Activated T-helper 1 cell treated with Interleukin-2 at 50 U/mL for 16 hours (primary cell): Measurements from ENCODE around the gene TBXAS1.
A peak's percentile ranks its signal among the peaks of the same experiment; 100 is the strongest.
"Not testable (repeated sequence)": the region's sequence is repeated elsewhere in the genome, so short reads cannot be mapped to it uniquely, and the experiment has no call there.

ENCODE experiments used
- DNase-seq: peaks from one replicate; pipeline ENCODE4 v3.0.0-alpha.2; 2020; ENCODE audit warnings: low read depth

The TBXAS1 gene

DNA sequence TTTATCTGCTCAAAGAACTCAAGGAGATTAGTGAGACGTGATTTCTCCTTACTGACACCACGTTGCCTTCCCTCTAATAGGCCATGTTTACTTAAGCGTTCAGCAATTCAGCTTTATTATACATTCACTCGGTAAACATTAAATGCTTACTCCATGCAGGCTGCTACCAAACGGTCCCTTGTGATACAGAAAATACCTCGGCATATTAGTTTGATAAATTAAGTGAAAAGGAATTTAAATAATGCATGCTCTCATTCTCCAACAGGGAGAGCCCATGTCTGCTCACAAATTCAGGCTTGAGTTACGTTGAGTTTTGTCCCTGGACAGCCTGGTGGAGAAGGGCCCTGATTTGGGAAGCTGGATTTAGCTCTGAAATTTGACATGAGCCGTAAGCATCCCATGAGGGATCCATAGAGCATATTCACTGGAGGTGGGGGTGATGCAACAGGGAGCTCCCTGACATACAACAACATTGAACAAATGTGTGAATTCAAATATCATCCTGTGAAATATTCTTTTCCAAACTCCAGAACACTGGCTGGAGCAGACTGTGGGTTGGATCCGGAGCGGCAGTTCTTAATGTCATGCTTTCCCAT is 86.3 kb downstream of the TBXAS1 start:
- DNase-seq, result no peak

DNA sequence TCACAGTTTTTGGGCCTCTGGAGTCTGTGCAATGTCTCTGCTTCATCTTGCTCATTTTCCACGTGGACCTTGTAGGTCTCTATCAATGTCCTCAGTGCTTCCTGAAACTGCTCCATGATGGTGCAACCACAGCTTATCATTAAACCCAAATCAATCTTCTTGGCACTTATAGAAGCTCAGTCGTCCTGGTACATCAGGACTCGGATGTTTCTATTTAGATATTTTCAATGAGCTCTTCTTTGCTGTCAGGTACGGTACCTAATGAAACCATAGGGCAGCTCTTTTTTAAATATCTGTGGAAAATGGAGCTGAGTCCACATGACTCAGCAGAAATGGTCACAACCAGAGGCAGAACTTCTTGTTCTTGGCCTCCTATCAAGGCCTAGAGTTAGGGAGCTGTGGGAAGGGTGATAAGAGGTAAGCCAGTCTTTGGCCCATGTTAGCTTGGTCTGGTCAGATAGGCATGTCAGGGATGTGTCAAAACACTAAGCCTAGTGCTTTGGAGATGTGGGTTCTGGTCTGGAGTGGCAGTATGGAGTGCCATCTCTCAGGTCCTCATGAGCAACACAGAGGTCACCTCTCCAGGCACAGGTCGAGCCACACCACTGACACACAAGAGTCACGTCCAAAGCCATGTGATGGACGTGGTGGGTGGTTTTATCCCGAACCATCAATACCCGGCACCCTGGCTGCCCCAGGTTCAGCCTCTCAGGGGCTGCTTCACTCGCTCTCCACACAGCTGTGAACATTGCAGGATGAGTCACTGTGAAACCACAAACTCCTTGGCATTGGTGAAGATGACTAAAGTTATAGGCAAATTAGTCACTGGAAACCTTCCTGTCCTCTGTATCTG is 87.0 kb downstream of the TBXAS1 start:
- peak; percentile 24 for DNase-seq

DNA sequence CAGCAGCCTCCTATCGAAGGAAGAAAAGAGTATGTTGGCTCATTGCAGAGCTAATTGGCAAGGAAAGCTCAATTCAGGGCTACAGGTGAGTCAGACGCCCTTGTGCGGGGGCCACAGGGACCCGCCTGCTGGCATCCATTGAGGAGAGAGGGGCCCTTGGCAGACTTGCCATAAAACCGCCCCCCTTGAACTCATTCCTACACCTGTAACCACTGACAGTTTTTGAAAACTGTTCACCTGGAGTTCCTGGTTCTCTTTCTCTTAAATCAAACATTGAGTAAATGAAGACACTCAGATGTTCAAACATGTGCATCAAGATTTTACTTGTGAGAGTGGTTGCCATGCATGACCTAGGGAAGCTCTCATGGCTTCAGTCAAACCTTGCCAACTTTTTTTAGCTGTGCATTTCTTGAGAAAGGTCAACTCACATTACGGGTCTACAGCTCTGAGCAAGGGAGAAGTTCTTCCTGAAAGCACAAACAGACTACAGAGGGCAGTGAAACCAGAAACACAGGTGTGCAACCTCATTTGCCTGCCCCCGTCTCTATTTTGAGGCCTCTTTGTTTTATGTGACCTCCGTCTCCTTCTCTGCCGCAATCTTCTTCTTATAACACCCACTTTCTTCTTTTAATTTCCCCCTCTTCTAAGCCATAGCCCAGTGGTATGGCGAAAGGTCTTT is 87.8 kb downstream of the TBXAS1 start:
- no peak for DNase-seq

DNA sequence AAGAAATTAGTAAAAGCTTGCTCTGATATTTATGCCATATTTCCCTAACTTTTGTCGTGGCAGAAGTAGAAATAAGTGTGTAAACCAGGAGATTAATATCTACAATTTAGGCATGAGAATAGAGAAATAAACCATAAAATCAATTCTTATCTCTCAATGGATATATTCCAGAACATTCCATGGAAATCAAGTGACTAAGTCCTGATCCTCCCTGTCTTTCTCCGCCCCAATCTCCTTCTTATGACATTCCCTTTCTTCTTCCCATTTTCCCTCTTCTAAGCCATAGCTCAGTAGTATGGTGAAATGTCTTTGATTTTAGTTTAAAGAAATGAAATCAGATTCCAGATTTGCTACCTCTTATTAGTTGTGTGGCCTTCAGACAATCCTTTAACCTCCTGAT is 88.8 kb downstream of the TBXAS1 start:
- no peak for DNase-seq

DNA sequence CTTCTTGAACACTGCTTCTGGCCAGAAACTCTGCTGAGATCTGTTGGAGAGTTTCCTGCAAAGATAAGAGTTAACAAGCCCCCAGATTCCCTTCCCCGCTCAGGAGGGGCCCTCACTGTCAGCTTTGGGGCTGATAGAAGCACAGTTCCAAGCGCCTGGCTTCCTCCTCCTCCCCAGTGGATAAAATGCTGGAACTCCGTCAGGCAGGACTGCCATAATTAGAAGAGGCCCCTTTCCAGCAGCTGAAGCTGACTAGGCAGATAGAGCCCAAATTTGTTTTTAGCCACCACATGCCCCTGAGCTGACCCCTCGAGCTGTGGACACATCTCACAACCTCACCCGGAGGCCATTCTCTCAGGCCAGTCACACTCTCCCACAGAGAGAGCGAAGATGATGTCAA is 89.4 kb downstream of the TBXAS1 start:
- no peak for DNase-seq

DNA sequence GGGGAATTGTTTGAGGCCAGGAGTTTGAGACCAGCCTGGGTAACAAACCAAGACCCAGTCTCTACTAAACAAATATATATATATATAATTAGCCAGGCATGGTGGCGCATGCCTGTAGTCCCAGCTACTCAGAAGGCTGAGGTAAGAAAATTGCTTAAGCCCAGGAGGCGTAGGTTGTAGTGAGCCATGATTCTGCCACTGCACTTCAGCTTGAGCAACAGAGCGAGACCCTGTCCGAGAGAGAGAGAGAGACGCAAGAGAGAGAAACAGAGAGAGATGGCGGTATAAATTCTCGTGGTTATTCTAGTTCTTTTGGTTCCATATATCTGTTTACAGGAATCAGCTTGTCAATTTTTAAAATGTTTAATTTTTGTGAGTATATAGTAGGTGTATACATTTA is 94.0 kb downstream of the TBXAS1 start:
- DNase-seq, result no peak

DNA sequence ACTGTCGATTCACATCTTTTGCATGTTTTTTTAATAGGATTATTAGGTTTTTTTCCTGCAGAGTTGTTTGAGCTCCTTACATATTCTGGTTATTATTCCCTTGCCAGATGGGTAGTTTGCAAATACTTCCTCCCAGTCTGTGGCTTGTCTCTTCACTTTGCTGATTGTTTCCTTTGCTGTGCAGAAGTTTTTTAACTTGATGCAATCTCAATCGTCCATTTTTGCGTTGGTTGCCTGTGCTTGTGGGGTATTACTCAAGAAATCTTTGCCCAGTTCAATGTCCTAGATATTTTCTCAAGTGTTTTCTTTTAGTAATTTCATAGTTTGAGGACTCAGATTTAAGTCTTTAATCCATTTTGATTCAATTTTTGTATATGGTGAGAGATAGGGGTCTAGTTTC is 95.4 kb downstream of the TBXAS1 start:
- no peak for DNase-seq

DNA sequence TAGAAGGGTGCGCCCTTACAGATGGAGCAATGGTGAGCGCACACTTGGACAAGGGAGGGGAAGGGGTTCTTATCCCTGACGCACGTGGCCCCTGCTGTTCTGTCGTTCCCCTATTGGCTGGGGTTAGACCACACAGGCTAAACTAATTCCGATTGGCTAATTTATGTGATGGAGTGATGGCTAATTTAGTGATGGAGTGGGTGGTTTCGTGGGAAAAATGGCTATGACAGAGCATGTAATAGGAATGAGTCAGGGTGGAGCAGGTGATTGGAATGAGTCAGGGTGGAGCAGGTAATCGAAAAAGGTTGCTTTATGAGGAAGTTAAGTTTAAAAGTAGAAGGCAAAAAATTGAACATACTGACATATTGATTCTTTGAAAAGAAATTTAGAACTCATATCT is 100.2 kb downstream of the TBXAS1 start:
- not testable (repeated sequence) for DNase-seq

DNA sequence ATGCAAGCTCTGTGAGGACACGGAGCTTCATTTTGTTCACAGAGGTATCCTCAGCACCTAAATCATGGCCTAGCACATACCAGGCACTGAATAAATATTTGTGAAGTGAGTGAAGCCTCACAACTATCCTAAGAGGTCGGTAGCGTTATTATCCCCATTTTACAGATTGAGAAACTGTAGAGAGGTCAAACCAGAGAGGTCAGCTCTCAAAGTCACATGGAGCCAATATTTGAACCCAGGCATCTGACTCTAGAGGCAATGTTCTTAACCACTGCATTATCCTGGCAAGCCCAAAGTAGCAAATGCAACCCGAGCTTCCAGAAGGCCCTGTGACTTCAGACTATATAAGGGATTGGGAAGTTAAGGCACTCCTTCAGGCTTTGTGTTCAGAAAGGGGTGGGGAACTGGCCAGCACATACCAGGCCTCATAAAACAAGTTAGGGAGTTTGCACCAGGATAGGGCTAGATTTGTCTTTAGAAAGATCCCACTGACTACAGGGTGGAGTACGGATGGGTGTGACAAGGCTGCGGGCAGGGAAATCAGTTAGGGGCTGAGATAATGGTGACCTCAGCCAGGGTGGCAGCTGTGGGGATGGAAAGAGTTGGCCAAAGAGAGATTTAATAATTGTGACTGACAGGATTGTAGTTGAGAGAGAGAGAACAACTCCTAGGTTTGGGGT is 101.4 kb downstream of the TBXAS1 start:
- no peak for DNase-seq

DNA sequence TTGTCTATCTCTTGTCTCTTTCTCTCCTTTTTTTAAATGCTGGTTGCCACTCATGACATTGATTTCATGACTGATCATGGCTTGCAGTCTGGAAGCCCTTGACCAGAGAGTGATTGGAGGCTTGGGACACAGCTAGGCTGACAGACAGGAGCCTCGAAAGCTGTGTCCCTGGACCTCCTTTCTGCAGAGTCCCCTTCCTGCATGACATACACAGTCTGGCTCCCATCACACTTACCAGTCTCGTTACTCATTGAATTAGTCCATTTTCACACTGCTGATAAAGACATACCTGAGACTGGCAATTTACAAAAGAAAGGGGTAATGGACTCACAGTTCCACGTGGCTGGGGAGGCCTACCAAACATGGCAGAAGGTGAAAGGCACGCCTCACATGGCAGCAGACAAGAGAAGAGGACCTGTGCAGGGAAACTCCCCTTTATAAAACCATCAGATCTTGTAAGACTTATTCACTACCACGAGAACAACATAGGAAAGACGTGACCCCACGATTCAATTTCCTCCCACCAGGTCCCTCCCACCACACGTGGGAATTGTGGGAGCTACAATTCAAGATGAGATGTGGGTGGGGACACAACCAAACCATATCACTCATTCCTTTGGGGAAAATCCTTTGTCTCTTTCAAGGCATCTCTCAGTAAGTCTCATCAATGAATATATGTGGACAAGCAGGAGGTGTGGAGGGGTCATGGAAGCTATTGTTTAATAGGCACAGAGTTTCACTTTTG is 102.3 kb downstream of the TBXAS1 start:
- DNase-seq, result no peak

DNA sequence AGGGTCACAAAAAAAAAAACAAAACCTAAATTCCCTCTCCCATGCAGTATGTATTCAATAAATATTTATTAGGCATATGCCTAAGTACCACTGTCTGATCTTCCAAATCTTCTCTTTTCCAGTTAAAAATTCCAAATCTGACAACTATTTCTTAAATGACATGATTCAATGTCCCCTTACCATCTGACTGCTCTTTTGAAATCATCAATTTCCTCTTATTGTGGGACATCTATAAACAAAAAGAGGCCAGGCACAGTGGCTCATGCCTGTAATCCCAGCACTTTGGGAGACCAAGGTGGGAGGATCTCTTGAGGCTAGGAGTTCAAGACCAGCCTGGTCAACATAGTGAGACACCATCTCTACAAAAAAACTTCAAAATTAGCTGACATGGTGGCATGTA is 103.5 kb downstream of the TBXAS1 start:
- no peak for DNase-seq

DNA sequence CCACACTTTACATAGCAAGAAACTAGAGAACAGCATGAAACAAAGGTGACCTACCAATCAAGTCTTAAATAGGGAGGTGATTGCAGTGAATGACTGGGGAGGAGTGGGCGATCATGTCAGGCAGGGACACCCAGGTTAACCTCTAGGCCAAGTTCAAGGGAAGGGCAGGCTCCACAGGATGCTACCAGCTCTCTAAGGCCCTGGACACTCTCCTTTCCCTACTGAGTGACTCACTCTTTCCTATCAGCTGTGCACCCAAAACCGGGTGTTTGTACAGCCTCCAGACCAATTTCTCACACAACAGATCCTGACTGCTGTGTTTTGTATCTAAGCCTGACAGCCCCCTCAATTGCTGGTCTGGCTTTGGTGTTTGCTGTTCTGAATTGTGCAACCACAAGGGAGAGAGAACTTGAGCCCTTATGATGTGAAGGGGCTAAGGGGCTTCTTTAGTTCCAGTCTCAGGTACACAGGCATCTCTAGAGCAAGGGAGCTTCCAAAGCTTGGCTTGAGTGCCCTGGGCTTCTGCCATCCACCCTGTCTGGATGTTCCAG is 107.8 kb downstream of the TBXAS1 start:
- no peak for DNase-seq

DNA sequence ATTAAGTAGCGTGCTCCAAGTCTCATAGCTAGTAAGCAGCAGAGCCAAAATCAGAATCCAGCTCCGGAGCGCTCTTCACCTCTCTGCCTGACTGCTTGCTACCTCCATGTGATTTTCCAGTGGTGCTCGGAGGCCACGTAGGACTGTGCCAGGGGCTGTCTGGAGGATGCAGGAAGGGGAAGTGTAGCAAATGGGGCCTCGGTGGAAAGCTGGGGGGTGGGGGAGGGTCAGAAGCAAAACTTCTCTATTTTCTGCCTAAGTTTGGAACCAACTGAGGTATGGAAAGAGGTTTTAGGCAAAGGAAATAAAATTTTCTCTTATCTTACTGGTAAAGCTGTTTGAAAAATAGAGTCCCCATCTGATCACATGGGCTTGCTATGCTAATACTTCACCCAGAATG is 108.7 kb downstream of the TBXAS1 start:
- DNase-seq, result no peak

DNA sequence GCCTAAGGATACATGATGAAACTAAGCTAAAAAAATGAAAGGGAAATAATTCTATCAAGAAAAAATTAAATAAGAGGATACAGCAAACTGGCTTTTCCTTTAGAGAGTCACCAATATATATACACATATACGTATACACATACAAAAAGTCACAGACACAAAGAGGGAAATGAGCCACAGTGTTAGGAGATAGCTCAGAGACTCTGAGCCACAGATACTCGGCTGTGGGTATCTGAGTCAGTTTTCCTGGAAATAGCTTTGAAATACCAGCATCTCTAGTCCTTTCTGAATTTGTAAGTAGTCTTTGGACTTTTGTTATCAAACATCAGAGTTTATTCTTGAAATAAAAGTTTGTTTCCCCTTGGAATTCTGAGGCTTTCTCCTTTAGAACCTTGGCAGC is 111.8 kb downstream of the TBXAS1 start:
- no peak for DNase-seq

DNA sequence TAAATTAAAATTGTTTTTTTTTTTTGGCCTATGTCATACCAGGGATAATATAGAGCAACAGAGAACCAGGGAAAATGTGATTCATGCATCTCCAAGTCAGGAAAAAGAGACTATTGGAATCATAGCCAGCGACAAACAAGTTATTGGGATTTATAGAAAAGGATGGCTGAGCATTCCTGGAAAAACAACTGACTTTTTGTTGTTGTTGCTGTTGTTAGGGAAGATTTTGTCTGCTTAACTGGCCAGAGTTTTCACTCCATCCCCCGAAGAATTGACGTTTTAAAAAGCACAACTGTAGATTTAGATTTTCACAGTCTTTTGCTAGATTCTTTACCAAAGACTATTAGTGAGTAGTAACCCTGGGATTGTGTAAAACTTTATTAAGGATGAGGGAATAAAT is 112.4 kb downstream of the TBXAS1 start:
- no peak for DNase-seq

DNA sequence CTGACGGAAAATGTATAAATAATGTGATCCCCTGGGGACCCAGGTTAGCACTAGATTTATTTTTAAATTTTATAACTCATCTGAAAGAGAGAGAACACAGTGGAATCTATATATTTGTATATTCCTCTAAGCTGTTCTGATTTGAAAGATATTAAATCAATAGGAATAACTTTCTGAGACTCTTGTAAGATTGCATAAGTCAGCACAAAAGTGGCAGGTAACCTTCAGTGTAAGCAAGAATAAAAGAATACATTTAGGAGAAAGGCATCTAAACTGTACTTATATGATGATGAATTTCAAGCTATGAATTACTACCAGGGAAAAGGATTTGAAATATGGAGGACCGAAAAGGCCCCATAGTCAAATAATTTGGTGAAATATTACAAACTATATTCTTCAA is 112.8 kb downstream of the TBXAS1 start:
- DNase-seq, result no peak

DNA sequence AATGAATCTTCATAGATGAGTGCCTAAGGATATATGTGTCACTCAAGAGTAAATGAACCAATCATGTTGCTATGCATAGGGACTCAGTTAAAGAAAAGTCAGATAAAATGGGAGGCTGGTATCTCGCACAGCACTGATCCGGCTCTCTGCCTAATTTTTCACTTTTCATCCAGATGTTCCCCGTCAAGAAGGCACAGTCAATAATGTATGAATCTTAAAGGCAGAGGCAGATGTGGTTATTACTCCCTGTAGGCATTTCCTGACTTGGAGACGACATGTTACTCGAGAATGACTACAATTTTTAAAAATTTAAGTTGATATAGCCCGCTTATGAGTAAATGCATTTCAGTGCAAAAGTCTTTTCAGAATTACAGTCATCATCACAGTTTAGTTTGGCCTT is 113.6 kb downstream of the TBXAS1 start:
- no peak for DNase-seq

DNA sequence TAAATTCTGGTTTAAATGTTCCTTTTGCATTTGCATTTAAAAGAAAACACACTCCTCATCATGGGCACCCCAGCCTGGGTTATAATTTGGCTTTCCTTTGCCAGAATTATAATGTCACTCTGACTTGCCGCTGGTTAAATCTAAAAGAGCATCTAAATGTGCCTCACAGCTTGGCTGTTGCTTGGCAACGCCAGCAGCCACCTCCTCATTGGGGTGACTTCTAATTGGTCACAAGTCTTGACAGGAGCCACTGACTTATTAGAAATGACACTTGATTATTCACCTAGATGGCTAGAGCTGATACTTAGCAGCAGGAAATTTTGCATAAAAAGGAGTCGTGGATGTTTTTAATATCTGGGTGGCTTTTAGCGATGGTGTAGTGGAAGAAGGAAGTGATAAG is 114.3 kb downstream of the TBXAS1 start:
- no peak for DNase-seq

DNA sequence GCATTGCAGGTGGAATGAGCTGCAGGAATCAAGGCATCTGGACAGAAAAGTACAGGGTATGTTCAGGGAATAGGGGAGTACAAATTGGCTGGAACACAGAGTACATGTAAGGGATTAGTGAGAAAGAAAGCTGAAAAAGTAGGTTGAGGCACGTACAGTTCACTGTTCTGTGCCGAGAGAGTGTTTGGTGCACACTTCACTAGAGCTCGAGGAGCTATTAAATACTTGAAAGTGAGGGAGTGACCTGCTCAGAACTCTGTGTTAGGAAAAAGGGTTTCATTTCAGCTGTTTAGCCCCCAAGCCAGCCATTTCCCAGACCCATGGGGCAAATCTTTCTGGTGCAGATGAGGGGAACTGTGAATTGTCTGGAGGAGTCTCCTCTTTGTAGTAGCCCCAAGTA is 115.2 kb downstream of the TBXAS1 start:
- no peak for DNase-seq

DNA sequence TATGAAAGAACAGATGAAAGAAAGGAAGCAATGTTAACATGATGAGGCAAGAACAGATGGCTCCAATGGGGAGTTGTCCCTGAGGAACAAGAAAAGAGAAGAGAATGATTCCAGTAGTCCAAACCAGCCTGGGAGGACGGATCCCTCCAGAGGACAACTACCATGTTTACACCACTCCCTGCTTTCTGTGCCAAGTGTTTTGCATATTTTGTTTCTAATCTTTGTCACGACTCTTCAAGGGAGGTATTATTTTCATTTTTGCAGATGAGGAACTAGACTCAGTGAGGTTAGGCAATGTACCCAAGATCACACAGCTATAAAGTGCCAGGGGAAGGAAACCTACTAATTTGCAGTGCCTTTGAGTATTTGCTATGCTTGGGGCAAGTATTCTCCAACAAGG is 117.5 kb downstream of the TBXAS1 start:
- DNase-seq, result no peak

DNA sequence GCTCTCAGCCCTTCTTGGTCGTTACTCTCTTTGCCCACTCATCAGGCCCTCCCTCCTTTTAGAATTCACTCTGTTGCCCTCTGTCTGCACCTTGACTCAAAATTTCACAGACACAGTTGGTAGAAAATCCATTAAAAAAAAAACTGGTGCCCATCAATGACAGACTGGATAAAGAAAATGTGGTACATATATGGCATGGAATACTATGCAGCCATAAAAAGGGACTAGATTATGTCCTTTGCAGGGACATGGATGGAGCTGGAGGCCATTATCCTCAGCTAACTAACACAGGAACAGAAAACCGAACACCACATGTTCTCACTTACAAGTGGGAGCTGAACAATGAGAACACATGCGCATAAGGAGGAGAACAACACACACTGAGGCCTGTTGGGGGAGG is 118.0 kb downstream of the TBXAS1 start:
- no peak for DNase-seq

DNA sequence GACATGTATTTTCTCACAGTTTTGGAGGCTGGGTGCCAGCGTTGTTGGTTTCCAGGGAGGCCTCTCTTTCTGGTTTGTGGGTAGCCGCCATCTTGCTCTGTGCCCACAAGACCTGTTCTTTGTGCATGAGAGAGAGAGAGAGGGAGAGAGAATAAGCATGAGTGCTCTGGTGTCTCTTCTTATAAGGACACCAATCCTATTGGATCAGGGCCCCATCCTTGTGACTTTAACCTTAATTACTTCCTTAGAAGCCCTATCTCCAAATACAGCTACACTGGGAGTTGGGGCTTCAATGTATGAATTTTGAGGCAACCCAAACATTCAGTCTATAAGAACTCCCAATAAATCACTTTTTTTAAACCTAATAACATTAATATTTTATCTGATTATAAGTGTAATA is 119.1 kb downstream of the TBXAS1 start:
- DNase-seq, result no peak
